HEK293 (cell line): ENCODE results near the gene SH3GL1.

Experiments used
- CTCF ChIA-PET: fragments of 350-600 bp; formaldehyde crosslinking; extraction: SDS; loops from one replicate; lab custom pipeline; 2021; ENCODE audit warnings: antibody characterized with exemption; lab: Yijun Ruan, JAX
- POLR2A ChIA-PET: fragments of 300-600 bp; formaldehyde crosslinking; extraction: SDS; loops from one replicate; lab custom pipeline; 2020; ENCODE audit warnings: antibody characterized with exemption, inconsistent platforms; lab: Yijun Ruan, JAX
- H3K27ac ChIP-seq: fragments of 200-500 bp; sonication (Bioruptor generic); 2 replicates; pipeline ENCODE4 v1.5.1; 2014; ENCODE audit warnings: low read depth, low read length, control low read depth, inconsistent platforms; ENCODE audit errors: extremely low read depth
- H3K36me3 ChIP-seq, 2 experiments: fragments of 200-500 bp in 1 of 2; sonication (Bioruptor generic) in 1 of 2; 1 replicate in 1 of 2; 2 replicates in 1 of 2; pipeline ENCODE4 v1.5.1; 2014 to 2017; ENCODE audit warnings: inconsistent platforms in 2 of 2, low read length in 2 of 2; ENCODE audit not compliant: control insufficient read depth in 2 of 2, insufficient read depth in 1 of 2
- H3K4me1 ChIP-seq: fragments of 200-500 bp; sonication (Bioruptor generic); 2 replicates; pipeline ENCODE4 v1.5.1; 2014; ENCODE audit warnings: mild to moderate bottlenecking, low read length, inconsistent platforms; ENCODE audit not compliant: control insufficient read depth, insufficient read depth
- H3K4me3 ChIP-seq: 2 replicates; pipeline ENCODE4 v1.5.1; 2011; ENCODE audit warnings: low read depth, mild to moderate bottlenecking, control low read depth, low read length, moderate library complexity
- H3K9me3 ChIP-seq: fragments of 200-500 bp; sonication (Bioruptor generic); 2 replicates; pipeline ENCODE4 v1.5.1; 2014; ENCODE audit warnings: low read depth, low read length, inconsistent platforms; ENCODE audit not compliant: control insufficient read depth, insufficient read depth
- ELK4 ChIP-seq: IDR thresholded peaks from 2 replicates; pipeline ENCODE4 v1.6.1; 2011; ENCODE audit warnings: mild to moderate bottlenecking, low read depth, low read length, borderline replicate concordance
- HIC1 ChIP-seq: fragments of 450-650 bp; formaldehyde crosslinking; IDR thresholded peaks from 2 replicates; pipeline ENCODE4 v1.5.1; 2016; ENCODE audit warnings: missing biosample characterization, missing genetic modification characterization
- PATZ1 ChIP-seq: fragments of 450-650 bp; formaldehyde crosslinking; IDR thresholded peaks from 2 replicates; pipeline ENCODE4 v1.5.1; 2016; ENCODE audit warnings: missing biosample characterization, missing genetic modification characterization
- SCRT1 ChIP-seq: fragments of 450-650 bp; formaldehyde crosslinking; IDR thresholded peaks from 2 replicates; pipeline ENCODE4 v1.5.1; 2016; ENCODE audit warnings: missing biosample characterization, missing genetic modification characterization, borderline replicate concordance
- SCRT2 ChIP-seq: fragments of 450-650 bp; formaldehyde crosslinking; IDR thresholded peaks from 2 replicates; pipeline ENCODE4 v1.5.1; 2016; ENCODE audit warnings: missing biosample characterization, missing genetic modification characterization
- ZBTB11 ChIP-seq: fragments of 450-650 bp; formaldehyde crosslinking; conservative IDR thresholded peaks from 2 replicates; pipeline ENCODE4 v1.5.1; 2016; ENCODE audit warnings: low read depth, missing biosample characterization, missing genetic modification characterization
- ZFHX2 ChIP-seq: fragments of 450-650 bp; formaldehyde crosslinking; conservative IDR thresholded peaks from 2 replicates; pipeline ENCODE4 v1.5.1; 2016; ENCODE audit warnings: missing biosample characterization, missing genetic modification characterization
- ZNF16 ChIP-seq: fragments of 450-650 bp; formaldehyde crosslinking; IDR thresholded peaks from 2 replicates; pipeline ENCODE4 v1.5.1; 2016; ENCODE audit warnings: low read depth, missing biosample characterization, missing genetic modification characterization
- ZNF2 ChIP-seq: fragments of 450-650 bp; formaldehyde crosslinking; IDR thresholded peaks from 2 replicates; pipeline ENCODE4 v1.5.1; 2016; ENCODE audit warnings: missing biosample characterization, missing genetic modification characterization
- ZNF202 ChIP-seq: fragments of 450-650 bp; formaldehyde crosslinking; IDR thresholded peaks from 2 replicates; pipeline ENCODE4 v1.5.1; 2016; ENCODE audit warnings: missing biosample characterization, missing genetic modification characterization, borderline replicate concordance
- ZNF214 ChIP-seq: fragments of 450-650 bp; formaldehyde crosslinking; IDR thresholded peaks from 2 replicates; pipeline ENCODE4 v1.5.1; 2017; ENCODE audit warnings: missing biosample characterization, mild to moderate bottlenecking, missing genetic modification characterization, borderline replicate concordance
- ZNF394 ChIP-seq: fragments of 450-650 bp; formaldehyde crosslinking; IDR thresholded peaks from 2 replicates; pipeline ENCODE4 v1.5.1; 2016; ENCODE audit warnings: missing biosample characterization, missing genetic modification characterization, mild to moderate bottlenecking, moderate library complexity, borderline replicate concordance
- ZNF426 ChIP-seq: fragments of 450-650 bp; formaldehyde crosslinking; IDR thresholded peaks from 2 replicates; pipeline ENCODE4 v1.5.1; 2017; ENCODE audit warnings: missing biosample characterization, missing genetic modification characterization, mild to moderate bottlenecking, inconsistent platforms, moderate library complexity
- ZNF514 ChIP-seq: fragments of 450-650 bp; formaldehyde crosslinking; IDR thresholded peaks from 2 replicates; pipeline ENCODE4 v1.5.1; 2016; ENCODE audit warnings: missing biosample characterization, missing genetic modification characterization
- ZNF558 ChIP-seq: fragments of 450-650 bp; formaldehyde crosslinking; IDR thresholded peaks from 2 replicates; pipeline ENCODE4 v1.5.1; 2016; ENCODE audit warnings: missing biosample characterization, missing genetic modification characterization
- ZNF600 ChIP-seq: fragments of 450-650 bp; formaldehyde crosslinking; IDR thresholded peaks from 2 replicates; pipeline ENCODE4 v1.5.1; 2016; ENCODE audit warnings: missing biosample characterization, missing genetic modification characterization
- ZNF621 ChIP-seq: fragments of 450-650 bp; formaldehyde crosslinking; IDR thresholded peaks from 2 replicates; pipeline ENCODE4 v1.5.1; 2017; ENCODE audit warnings: missing biosample characterization, missing genetic modification characterization
- ZNF629 ChIP-seq: fragments of 450-650 bp; formaldehyde crosslinking; IDR thresholded peaks from 2 replicates; pipeline ENCODE4 v1.5.1; 2017; ENCODE audit warnings: missing biosample characterization, missing genetic modification characterization
- ZNF654 ChIP-seq: fragments of 450-650 bp; formaldehyde crosslinking; IDR thresholded peaks from 2 replicates; pipeline ENCODE4 v1.5.1; 2016; ENCODE audit warnings: low read depth, missing biosample characterization, missing genetic modification characterization
- ZNF785 ChIP-seq: fragments of 450-650 bp; formaldehyde crosslinking; IDR thresholded peaks from 2 replicates; pipeline ENCODE4 v1.5.1; 2016; ENCODE audit warnings: missing biosample characterization, missing genetic modification characterization
- ZSCAN16 ChIP-seq: fragments of 450-650 bp; formaldehyde crosslinking; IDR thresholded peaks from 2 replicates; pipeline ENCODE4 v1.5.1; 2016; ENCODE audit warnings: missing biosample characterization, missing genetic modification characterization

SH3GL1 gene

GRCh38 chr19:4441994-4442818 lies 41.9 kb upstream of the SH3GL1 start:
- TF ChIP-seq ZNF785 (no peak), ZNF654 (no peak), ZNF16 (tag by site-specific recombination) (no peak), ZNF394 (tag by site-specific recombination) (no peak), ZSCAN16 (no peak), ZNF600 (tag by site-specific recombination) (peak; percentile 95), SCRT2 (tag by site-specific recombination) (peak; percentile 77), ELK4 (no peak), ZFHX2 (tag by site-specific recombination) (0 out of 2 replicates have a peak, but pooled peaks have one; percentile 22), SCRT1 (peak; percentile 84), PATZ1 (0 out of 2 replicates have a peak, but pooled peaks have one; percentile 9), ZNF558 (tag by site-specific recombination) (no peak), ZNF202 (tag by site-specific recombination) (no peak), ZNF214 (no peak), ZNF426 (tag by site-specific recombination) (no peak), HIC1 (peak; percentile 51; the same call in 1 of the 2 replicates), ZBTB11 (tag by site-specific recombination) (peak; percentile 76), ZNF621 (tag by site-specific recombination) (no peak), ZNF514 (tag by site-specific recombination) (no peak), ZNF629 (tag by site-specific recombination) (no peak), ZNF2 (no peak)
- POLR2A ChIA-PET: interaction anchor here (0.6 kb wide), 1 partner anchor 56 kb away, joined by 9 read pairs; no protein-coding TSS in a partner anchor
- H3K9me3 ChIP-seq: no peaks in the 10 kb centered on the region
- peaks cover 24 to 88% of the 10 kb centered on the region in 2 experiments; a peak in 2 of 3 replicates for H3K36me3 ChIP-seq
- no peak overlapping the region for H3K4me3 ChIP-seq
- CTCF ChIA-PET: no interaction called here
- H3K27ac ChIP-seq: no peak overlapping the region
- no peaks in the 10 kb centered on the region for H3K4me1 ChIP-seq
